GM12865 (cell line): ENCODE measurements around the gene AHI1.

Source experiments
- DNase-seq: peaks from one replicate; pipeline ENCODE4 v3.0.0; 2010; ENCODE audit warnings: low read depth
- H3K4me3 ChIP-seq: 2 replicates; pipeline ENCODE4 v1.5.1; 2011; ENCODE audit warnings: mild to moderate bottlenecking, low read depth, low read length, control low read depth
- CTCF ChIP-seq: IDR thresholded peaks from 2 replicates; pipeline ENCODE4 v1.5.1; 2011; ENCODE audit warnings: low read length, control low read depth, low read depth, inconsistent platforms; ENCODE audit not compliant: insufficient read depth; ENCODE audit errors: missing control alignments

AHI1 gene

DNA sequence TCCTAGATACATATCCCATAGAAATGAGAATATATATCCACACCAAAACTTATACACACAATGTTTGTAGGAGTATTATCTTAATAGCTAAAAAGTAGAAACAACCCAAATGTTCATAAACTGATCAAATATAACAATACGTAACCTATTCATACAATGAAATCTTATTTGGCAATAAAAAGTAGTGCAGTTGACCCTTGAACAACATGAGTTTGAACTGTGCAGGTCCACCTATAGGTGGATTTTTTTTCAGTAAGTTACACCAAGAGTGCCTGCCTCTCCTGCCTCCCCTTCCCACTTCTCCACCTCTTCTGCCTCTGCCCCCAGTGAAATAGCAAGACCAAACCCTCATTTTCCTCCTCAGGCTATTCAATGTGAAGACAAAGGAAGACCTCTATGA is 95.2 kb downstream of the AHI1 start:
- no peak for DNase-seq
- TF ChIP-seq CTCF = no peak
- H3K4me3 ChIP-seq = no peak overlapping the region

- H3K4me3 ChIP-seq = no peak overlapping the region
- DNase-seq = no peak
- TF ChIP-seq CTCF = no peak
Observed at GRCh38 chr6:135397172-135397952, 100.2 kb downstream of the AHI1 start.

DNA sequence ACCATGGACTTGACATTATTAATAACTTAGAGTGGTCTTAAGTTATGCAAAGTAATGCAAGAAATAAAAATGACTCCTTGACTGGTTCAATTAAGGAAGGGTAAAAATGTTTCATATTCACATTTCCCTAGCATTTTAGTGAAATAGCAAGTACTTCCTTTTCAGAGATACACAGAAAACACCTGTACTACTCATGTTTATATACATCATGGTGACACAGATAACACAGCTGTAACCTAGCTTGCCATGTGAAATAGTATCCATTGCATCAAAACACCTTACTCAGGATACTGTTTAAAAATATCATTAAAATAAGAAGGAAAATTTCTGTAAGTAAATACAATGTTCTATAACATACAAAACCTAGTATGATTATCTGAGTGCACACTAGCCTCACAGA is 102.4 kb downstream of the AHI1 start:
- no peak for TF ChIP-seq CTCF
- DNase-seq = no peak
- H3K4me3 ChIP-seq = no peak overlapping the region

GRCh38 chr6:135393289-135393688 is 104.3 kb downstream of the AHI1 start:
- TF ChIP-seq CTCF = no peak
- DNase-seq = no peak
- no peak overlapping the region for H3K4me3 ChIP-seq

DNA sequence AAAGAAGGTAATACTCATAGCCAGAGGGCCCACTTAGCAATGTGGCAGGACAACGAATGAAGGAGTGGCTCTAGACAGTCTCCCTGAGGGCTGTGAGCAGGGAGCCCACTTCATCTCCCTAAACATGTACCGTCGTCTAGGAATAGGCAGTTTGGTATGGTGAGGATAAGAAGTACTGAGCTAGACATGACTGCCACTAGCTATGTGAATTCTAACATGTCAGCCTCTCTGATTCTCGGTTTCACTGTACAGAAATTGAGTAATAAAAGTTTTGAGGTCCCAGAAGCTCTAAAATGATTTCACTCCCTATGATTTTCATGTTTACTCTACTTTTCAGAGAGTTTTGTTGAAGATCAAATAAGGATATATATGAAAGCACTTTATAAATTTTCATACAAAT is 107.1 kb downstream of the AHI1 start:
- H3K4me3 ChIP-seq = no peak overlapping the region
- DNase-seq = no peak
- TF ChIP-seq CTCF = no peak

GRCh38 chr6:135385299-135385698 is 112.2 kb downstream of the AHI1 start:
- DNase-seq = no peak
- TF ChIP-seq CTCF = no peak
- H3K4me3 ChIP-seq = no peak overlapping the region

GRCh38 chr6:135383766-135384165 is 113.8 kb downstream of the AHI1 start:
- DNase-seq = no peak
- no peak for TF ChIP-seq CTCF
- H3K4me3 ChIP-seq = no peak overlapping the region
